ENCODE data around the gene ZBP1.

DNA sequence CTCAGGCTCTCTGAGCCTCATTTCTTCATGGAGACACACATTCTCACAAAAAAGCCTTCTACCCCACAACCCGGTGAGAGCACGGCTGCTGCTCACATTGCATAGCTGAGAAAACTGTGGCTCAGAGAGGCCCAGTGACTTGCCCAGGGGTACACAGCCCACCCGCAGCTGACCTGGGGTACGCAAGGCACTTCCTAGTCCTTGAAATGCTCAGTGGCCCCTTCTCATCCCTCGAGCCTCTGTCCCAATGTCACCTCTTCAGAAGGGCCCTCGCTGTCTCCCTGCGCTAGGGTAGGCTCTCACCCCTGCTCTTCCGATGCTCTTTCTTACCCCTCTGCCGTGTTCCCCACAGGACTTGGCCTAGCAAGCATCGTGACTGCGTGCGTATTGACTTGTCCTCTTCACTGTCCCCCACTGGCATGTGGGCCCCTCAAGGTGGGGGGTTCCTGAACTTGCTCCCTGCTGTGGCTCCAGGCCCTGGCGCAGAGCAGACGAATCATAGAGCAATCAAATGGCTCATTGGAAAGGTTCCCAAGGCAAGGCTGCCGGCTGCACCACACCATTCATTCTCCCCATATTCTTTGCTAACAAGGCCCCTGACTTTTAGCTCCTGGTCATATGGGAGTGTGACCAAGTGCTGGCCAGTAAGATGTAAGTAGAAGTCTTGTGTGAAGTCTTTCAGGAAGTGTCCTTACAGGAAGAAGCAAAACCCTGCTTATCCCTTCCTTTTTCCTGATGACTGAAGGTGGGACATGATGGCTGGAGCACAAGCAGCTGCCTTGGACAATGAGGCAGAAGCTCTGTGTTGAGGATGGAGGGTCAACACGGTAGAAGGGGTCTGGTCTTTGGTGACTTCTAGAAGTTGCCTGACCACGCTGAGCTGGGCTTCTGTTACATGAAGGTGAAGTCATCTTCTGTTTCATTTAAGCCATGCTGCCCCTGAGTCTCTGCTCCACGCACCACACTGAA lies 36.7 kb downstream of the ZBP1 start:
- TF ChIP-seq, protein P1, sequence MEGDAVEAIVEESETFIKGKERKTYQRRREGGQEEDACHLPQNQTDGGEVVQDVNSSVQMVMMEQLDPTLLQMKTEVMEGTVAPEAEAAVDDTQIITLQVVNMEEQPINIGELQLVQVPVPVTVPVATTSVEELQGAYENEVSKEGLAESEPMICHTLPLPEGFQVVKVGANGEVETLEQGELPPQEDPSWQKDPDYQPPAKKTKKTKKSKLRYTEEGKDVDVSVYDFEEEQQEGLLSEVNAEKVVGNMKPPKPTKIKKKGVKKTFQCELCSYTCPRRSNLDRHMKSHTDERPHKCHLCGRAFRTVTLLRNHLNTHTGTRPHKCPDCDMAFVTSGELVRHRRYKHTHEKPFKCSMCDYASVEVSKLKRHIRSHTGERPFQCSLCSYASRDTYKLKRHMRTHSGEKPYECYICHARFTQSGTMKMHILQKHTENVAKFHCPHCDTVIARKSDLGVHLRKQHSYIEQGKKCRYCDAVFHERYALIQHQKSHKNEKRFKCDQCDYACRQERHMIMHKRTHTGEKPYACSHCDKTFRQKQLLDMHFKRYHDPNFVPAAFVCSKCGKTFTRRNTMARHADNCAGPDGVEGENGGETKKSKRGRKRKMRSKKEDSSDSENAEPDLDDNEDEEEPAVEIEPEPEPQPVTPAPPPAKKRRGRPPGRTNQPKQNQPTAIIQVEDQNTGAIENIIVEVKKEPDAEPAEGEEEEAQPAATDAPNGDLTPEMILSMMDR (IDR thresholded peaks at IDR 0.05), result no peak
- TF ChIP-seq POLR2A (IDR thresholded peaks at IDR 0.05) (no peak), EP300 (IDR thresholded peaks at IDR 0.05) (no peak)
